Endothelial cell (in vitro differentiated cells): ENCODE data around the gene CCNYL1. TPM values are rescaled to one million over a fixed set of nuclear protein-coding genes. Genes with fewer than 3 reads are reported as not detected.
A peak's percentile ranks its signal among the peaks of the same experiment; 100 is the strongest.
"Not testable (repeated sequence)": the region's sequence is repeated elsewhere in the genome, so short reads cannot be mapped to it uniquely, and the experiment has no call there.

ENCODE experiments used
- DNase-seq: peaks from one replicate; pipeline ENCODE4 v3.0.0; 2021; ENCODE audit warnings: low spot score
- H3K27ac Mint-ChIP-seq: one replicate; pipeline ENCODE4 v1.8.0; 2021; ENCODE audit warnings: mixed read lengths, inconsistent platforms; ENCODE audit not compliant: unreplicated experiment
- H3K27me3 Mint-ChIP-seq: one replicate; pipeline ENCODE4 v1.8.0; 2021; ENCODE audit warnings: mild to moderate bottlenecking, moderate library complexity, mixed read lengths, inconsistent platforms; ENCODE audit not compliant: unreplicated experiment
- H3K36me3 Mint-ChIP-seq: one replicate; pipeline ENCODE4 v1.8.0; 2021; ENCODE audit warnings: mild to moderate bottlenecking, low read depth, mixed read lengths, inconsistent platforms; ENCODE audit not compliant: unreplicated experiment
- H3K4me1 Mint-ChIP-seq: one replicate; pipeline ENCODE4 v1.8.0; 2021; ENCODE audit warnings: mild to moderate bottlenecking, mixed read lengths, inconsistent platforms; ENCODE audit not compliant: unreplicated experiment
- H3K4me3 Mint-ChIP-seq: one replicate; pipeline ENCODE4 v1.8.0; 2021; ENCODE audit warnings: mild to moderate bottlenecking, mixed read lengths, inconsistent platforms; ENCODE audit not compliant: unreplicated experiment
- H3K9me3 Mint-ChIP-seq: one replicate; pipeline ENCODE4 v1.8.0; 2021; ENCODE audit warnings: mixed read lengths, inconsistent platforms; ENCODE audit not compliant: unreplicated experiment
- CTCF ChIP-seq: fragments of 200-600 bp; sonication (generic); IDR thresholded peaks from one replicate; pipeline ENCODE4 v1.5.0; 2021; ENCODE audit warnings: antibody characterized with exemption; ENCODE audit not compliant: unreplicated experiment
- total RNA-seq: library from RNA; stranded (reverse); fragmentation: NEBNext Ultra II Directional; extraction: Animal tissue kit (Norgen Biotek cat#: 25700); gene quantifications from one replicate; pipeline ENCODE4 v1.2.1, GENCODE V29; 2021; ENCODE audit not compliant: unreplicated experiment

The CCNYL1 gene
- total RNA-seq, 1 donor from 2014 or later: 75.5 TPM

GRCh38 chr2:207692206-207693065, 19.0 kb upstream of the CCNYL1 start:
- peak overlapping the region; percentile 76 for H3K27ac Mint-ChIP-seq
- H3K27me3 Mint-ChIP-seq: no peaks in the 10 kb centered on the region
- peak; percentile 52 for DNase-seq
- TF ChIP-seq CTCF: peak; percentile 58
- no peak overlapping the region for H3K4me3 Mint-ChIP-seq
- peaks cover 21% of the 10 kb centered on the region for H3K4me1 Mint-ChIP-seq
- H3K36me3 Mint-ChIP-seq: no peaks in the 10 kb centered on the region
- no peaks in the 10 kb centered on the region for H3K9me3 Mint-ChIP-seq

GRCh38 chr2:207693641-207694249, 17.7 kb upstream of the CCNYL1 start:
- Mint-ChIP-seq H3K4me1 (peaks cover 21% of the 10 kb centered on the region), H3K27ac (peak overlapping the region; percentile 7), H3K27me3 (no peaks in the 10 kb centered on the region), H3K9me3 (no peaks in the 10 kb centered on the region), H3K36me3 (no peaks in the 10 kb centered on the region), H3K4me3 (no peak overlapping the region)
- DNase-seq: no peak
- no peak for TF ChIP-seq CTCF

GRCh38 chr2:207694811-207695281, 16.6 kb upstream of the CCNYL1 start:
- peaks cover 21% of the 10 kb centered on the region for H3K4me1 Mint-ChIP-seq
- no peak overlapping the region for H3K27ac Mint-ChIP-seq
- H3K4me3 Mint-ChIP-seq: no peak overlapping the region
- H3K36me3 Mint-ChIP-seq: no peaks in the 10 kb centered on the region
- no peak for DNase-seq
- H3K27me3 Mint-ChIP-seq: no peaks in the 10 kb centered on the region
- no peak for TF ChIP-seq CTCF
- no peaks in the 10 kb centered on the region for H3K9me3 Mint-ChIP-seq

GRCh38 chr2:207695293-207695692, 16.1 kb upstream of the CCNYL1 start:
- DNase-seq: no peak
- H3K4me3 Mint-ChIP-seq: no peak overlapping the region
- H3K36me3 Mint-ChIP-seq: no peaks in the 10 kb centered on the region
- H3K4me1 Mint-ChIP-seq: peaks cover 21% of the 10 kb centered on the region
- H3K27me3 Mint-ChIP-seq: no peaks in the 10 kb centered on the region
- TF ChIP-seq CTCF: no peak
- no peak overlapping the region for H3K27ac Mint-ChIP-seq
- H3K9me3 Mint-ChIP-seq: no peaks in the 10 kb centered on the region

GRCh38 chr2:207696911-207697310, 14.5 kb upstream of the CCNYL1 start:
- H3K36me3 Mint-ChIP-seq, H3K4me3 Mint-ChIP-seq, DNase-seq, H3K27ac Mint-ChIP-seq, H3K27me3 Mint-ChIP-seq, H3K9me3 Mint-ChIP-seq: not testable (repeated sequence)
- peaks cover 18% of the 10 kb centered on the region for H3K4me1 Mint-ChIP-seq
